Endothelial cell of umbilical vein (primary cell): ENCODE measurements around the gene PRKCB. TPM values are rescaled to one million over a fixed set of nuclear protein-coding genes. Genes with fewer than 3 reads are reported as not detected.

Experiments used
- BruUV-seq: library from RNA; stranded (reverse); fragments of 400-500 nt; replicated peaks from 2 replicates; lab custom pipeline; 2021; lab: Mats Ljungman, UMichigan
- CTCF ChIA-PET: fragments of 300-600, 350-600 bp; sonication (Branson Sonifier 250); formaldehyde crosslinking; loops from one replicate; lab custom pipeline; 2021; ENCODE audit warnings: antibody characterized with exemption, inconsistent platforms; lab: Charles Lee
- POLR2A ChIA-PET: fragments of 300-600, 350-600 bp; sonication (Branson Sonifier 250); formaldehyde crosslinking; loops from one replicate; lab custom pipeline; 2021; ENCODE audit warnings: antibody characterized with exemption, inconsistent platforms; lab: Charles Lee
- DNase-seq: peaks from one replicate; pipeline ENCODE4 v3.0.0-alpha.2; 2011; ENCODE audit warnings: low read depth, low spot score
- FAIRE-seq: peaks from 2 replicates; lab custom pipeline; 2011; peaks lifted over from hg19 to GRCh38; lab: Jason Lieb, UNC
- H2AFZ ChIP-seq: 2 replicates; pipeline ENCODE4 v1.6.0; 2012; ENCODE audit warnings: low read depth, low read length, control low read depth, inconsistent platforms
- H3K27ac ChIP-seq: 2 replicates; pipeline ENCODE4 v1.5.1; 2011; ENCODE audit warnings: low read depth, mild to moderate bottlenecking, control low read depth, low read length, moderate library complexity; ENCODE audit not compliant: insufficient read depth
- H3K27me3 ChIP-seq, 2 experiments: 2 replicates each; pipeline versions ENCODE4 v1.6.0 to v1.6.1; 2011; ENCODE audit warnings: low read length in 2 of 2, mixed read lengths in 1 of 2; ENCODE audit not compliant: control insufficient read depth in 2 of 2, insufficient read depth in 2 of 2
- H3K36me3 ChIP-seq, 2 experiments: 2 replicates in 1 of 2; 3 replicates in 1 of 2; pipeline ENCODE4 v1.5.1; 2011; ENCODE audit warnings: low read length in 2 of 2, mild to moderate bottlenecking in 1 of 2, moderate library complexity in 1 of 2; ENCODE audit not compliant: control insufficient read depth in 2 of 2, insufficient read depth in 2 of 2; ENCODE audit errors: extremely low read depth in 1 of 2
- H3K4me1 ChIP-seq: 3 replicates; pipeline ENCODE4 v1.5.1; 2011; ENCODE audit warnings: mild to moderate bottlenecking, low read length; ENCODE audit not compliant: control insufficient read depth, insufficient read depth; ENCODE audit errors: extremely low read depth
- H3K4me2 ChIP-seq: 2 replicates; pipeline ENCODE4 v1.6.1; 2011; ENCODE audit warnings: low read length, control low read depth, mixed read lengths; ENCODE audit not compliant: insufficient read depth
- H3K4me3 ChIP-seq, 3 experiments: fragments of 200-600 bp in 1 of 3; sonication (generic), shearing (Covaris generic) in 1 of 3; replicated peaks in 1 of 3; 2 replicates each; pipeline ENCODE4 v1.5.1; 2011 to 2016; ENCODE audit warnings: control low read depth in 3 of 3, low read length in 3 of 3, mild to moderate bottlenecking in 2 of 3, inconsistent platforms in 1 of 3, low read depth in 1 of 3, moderate library complexity in 1 of 3; ENCODE audit not compliant: insufficient read depth in 1 of 3
- H3K79me2 ChIP-seq: 2 replicates; pipeline ENCODE4 v1.6.0; 2012; ENCODE audit warnings: low read length, inconsistent platforms; ENCODE audit not compliant: control insufficient read depth, insufficient read depth
- H3K9ac ChIP-seq: replicated peaks from 2 replicates; pipeline ENCODE3; 2011; ENCODE audit warnings: low read length, control low read depth; ENCODE audit not compliant: insufficient read depth; ENCODE audit errors: extremely low read depth
- H3K9me1 ChIP-seq: replicated peaks from 3 replicates; pipeline ENCODE4 v1.6.0; 2011; ENCODE audit warnings: mild to moderate bottlenecking, low read length; ENCODE audit not compliant: control insufficient read depth, insufficient read depth; ENCODE audit errors: extremely low read depth
- H3K9me3 ChIP-seq: replicated peaks from 2 replicates; pipeline ENCODE4 v1.5.1; 2012; ENCODE audit warnings: low read length, inconsistent platforms; ENCODE audit not compliant: control insufficient read depth, insufficient read depth
- H4K20me1 ChIP-seq: replicated peaks from 2 replicates; pipeline ENCODE3; 2011; ENCODE audit warnings: mild to moderate bottlenecking, low read length; ENCODE audit not compliant: control insufficient read depth, insufficient read depth; ENCODE audit errors: extremely low read depth
- EZH2 ChIP-seq: IDR thresholded peaks from 2 replicates; pipeline ENCODE4 v1.6.1; 2012; ENCODE audit warnings: borderline replicate concordance, low read depth, mild to moderate bottlenecking, moderate library complexity, low read length, inconsistent platforms; ENCODE audit not compliant: severe bottlenecking
- FOS ChIP-seq: IDR thresholded peaks from 2 replicates; pipeline ENCODE4 v1.6.1; 2011; ENCODE audit warnings: mild to moderate bottlenecking, low read length, moderate library complexity, borderline replicate concordance; ENCODE audit not compliant: insufficient read depth
- GATA2 ChIP-seq: IDR thresholded peaks from 2 replicates; pipeline ENCODE4 v1.7.0; 2011; ENCODE audit warnings: low read depth, mild to moderate bottlenecking, moderate library complexity, mixed read lengths, low read length; ENCODE audit not compliant: insufficient read length, insufficient read depth
- JUN ChIP-seq: IDR thresholded peaks from 2 replicates; pipeline ENCODE4 v1.6.1; 2011; ENCODE audit warnings: borderline replicate concordance, low read depth; ENCODE audit not compliant: insufficient read length, insufficient read depth
- MYC ChIP-seq: IDR thresholded peaks from one replicate; pipeline ENCODE4 v1.6.1; 2011; ENCODE audit warnings: mild to moderate bottlenecking, low read depth, low read length
- POLR2A ChIP-seq: IDR thresholded peaks from 2 replicates; pipeline ENCODE4 v1.6.1; 2012; ENCODE audit warnings: low read depth, mild to moderate bottlenecking, control low read depth, low read length
- POLR2AphosphoS5 ChIP-seq: IDR thresholded peaks from 2 replicates; pipeline ENCODE4 v1.6.1; 2012; ENCODE audit warnings: low read depth, mild to moderate bottlenecking, control low read depth, low read length, moderate library complexity; ENCODE audit not compliant: insufficient read depth
- dilution Hi-C: fragments of 300-500 bp; cut with MboI; formaldehyde crosslinking; loops from one replicate; pipeline ENCODE4 v1.15.0; 2019; ENCODE audit warnings: low sequenced_read_pairs; ENCODE audit not compliant: extremely low pct_ligation_motif_present
- intact Hi-C: fragments of 100-400 bp; cut with micrococcal nuclease; formaldehyde crosslinking; loops from one replicate; pipeline ENCODE4 v1.10.0; 2022
- polyA plus RNA-seq, 4 experiments: library from polyadenylated mRNA; depleted of rRNA in 3 of 4; stranded (reverse) in 3 of 4; unstranded in 1 of 4; fragments of >200 nt; gene quantifications; 2 replicates each; pipeline versions ENCODE4 v1.2.1 to v1.2.3, GENCODE V29; 2011 to 2012; ENCODE audit warnings: missing spikeins in 1 of 4
- total RNA-seq: library from RNA; stranded (reverse); gene quantifications from 2 replicates; pipeline ENCODE4 v1.2.3, GENCODE V29; 2021
- TF ChIP-seq, protein P1 (sequence below), 2 donors: IDR thresholded peaks; 1 replicate in 1 of 2; 2 replicates in 1 of 2; pipeline ENCODE4 v1.5.1; 2011; ENCODE audit warnings: low read length in 2 of 2, mild to moderate bottlenecking in 2 of 2, moderate library complexity in 2 of 2, control low read depth in 1 of 2, inconsistent platforms in 1 of 2, low read depth in 1 of 2; ENCODE audit not compliant: insufficient read depth in 1 of 2; ENCODE audit errors: extremely low read depth in 1 of 2
- TF ChIP-seq, protein P2 (sequence below): IDR thresholded peaks from 2 replicates; pipeline ENCODE4 v1.6.1; 2011; ENCODE audit not compliant: insufficient read depth, insufficient read length

The PRKCB gene
- total and polyA plus RNA-seq, 2 donors (not counting 3 experiments of a cell fraction or from before 2014, with no cell fraction given), result 0.01 TPM; not detected in 1

DNA sequence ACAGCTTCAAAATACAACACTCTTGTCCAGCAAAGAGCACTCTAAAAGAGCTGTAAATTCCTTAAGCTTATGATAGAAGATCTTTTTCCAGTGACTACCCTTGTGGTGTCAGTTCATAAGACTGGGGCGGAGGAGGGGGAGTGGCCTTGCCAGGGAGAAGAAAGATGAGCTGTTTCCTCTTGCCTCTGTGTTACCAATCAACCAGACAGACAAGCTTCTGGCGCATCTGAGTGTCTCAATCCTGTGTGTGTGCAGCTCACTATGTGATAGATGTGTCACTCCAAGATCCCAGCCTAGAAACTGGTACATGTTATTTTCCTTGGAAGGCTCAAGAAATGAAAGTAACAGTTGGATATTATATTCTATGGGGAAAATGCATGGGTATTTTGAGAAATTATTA lies 253.0 kb downstream of the PRKCB start:
- ChIA-PET CTCF (interaction anchor here (0.6 to 1.6 kb wide), 3 partner anchors 10 to 164 kb away, joined by 3 to 13 read pairs (median 6); no protein-coding TSS in a partner anchor), POLR2A (no interaction called here)
- FAIRE-seq (no peak), DNase-seq (no peak)
- Histone ChIP-seq H3K27ac (no peak overlapping the region), H3K9me1 (no peaks in the 10 kb centered on the region), H3K27me3 (no peaks in the 10 kb centered on the region), H3K36me3 (no peaks in the 10 kb centered on the region), H3K9me3 (no peaks in the 10 kb centered on the region), H3K4me3 (no peak overlapping the region), H3K4me2 (no peak overlapping the region), H4K20me1 (no peaks in the 10 kb centered on the region), H3K4me1 (no peaks in the 10 kb centered on the region), H3K79me2 (no peaks in the 10 kb centered on the region), H2AFZ (no peak overlapping the region), H3K9ac (no peak overlapping the region)
- dilution Hi-C loops (loop anchor here (25.0 kb wide), 1 partner anchor 149 kb away; no protein-coding TSS in a partner anchor), intact Hi-C loops (no loop called here)
- BruUV-seq, result no TSS peak
- TF ChIP-seq GATA2 (no peak), FOS (no peak), POLR2AphosphoS5 (no peak), POLR2A (no peak), MYC (no peak)

DNA sequence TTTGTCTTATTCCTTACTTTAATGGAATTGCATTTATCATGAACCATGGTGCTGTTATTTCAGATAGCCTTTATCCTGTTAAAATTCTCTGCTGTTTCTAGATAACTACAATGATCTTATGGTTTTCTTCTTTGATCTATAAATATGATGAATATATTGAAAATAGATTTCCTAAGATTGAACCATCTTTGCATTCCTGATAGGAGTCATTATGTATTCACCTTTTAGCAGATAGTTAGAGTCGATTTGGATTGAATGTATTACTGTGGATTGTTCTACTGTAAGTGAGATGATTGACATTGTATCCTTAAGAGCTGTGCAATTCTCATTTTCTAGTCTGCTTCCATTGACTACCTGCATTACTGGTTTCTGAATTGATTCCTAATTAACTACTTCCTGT lies 255.3 kb downstream of the PRKCB start:
- Histone ChIP-seq H3K4me3 (no peak overlapping the region), H3K79me2 (no peaks in the 10 kb centered on the region), H3K9me3 (no peaks in the 10 kb centered on the region), H3K9me1 (no peaks in the 10 kb centered on the region), H3K4me2 (no peak overlapping the region), H2AFZ (no peak overlapping the region), H3K4me1 (no peaks in the 10 kb centered on the region), H4K20me1 (no peaks in the 10 kb centered on the region), H3K27ac (no peak overlapping the region), H3K36me3 (no peaks in the 10 kb centered on the region), H3K27me3 (no peaks in the 10 kb centered on the region), H3K9ac (no peak overlapping the region)
- ChIA-PET CTCF (no interaction called here), POLR2A (no interaction called here)
- no TSS peak for BruUV-seq
- no peak for DNase-seq
- intact Hi-C loops, result no loop called here
- TF ChIP-seq, protein P1, sequence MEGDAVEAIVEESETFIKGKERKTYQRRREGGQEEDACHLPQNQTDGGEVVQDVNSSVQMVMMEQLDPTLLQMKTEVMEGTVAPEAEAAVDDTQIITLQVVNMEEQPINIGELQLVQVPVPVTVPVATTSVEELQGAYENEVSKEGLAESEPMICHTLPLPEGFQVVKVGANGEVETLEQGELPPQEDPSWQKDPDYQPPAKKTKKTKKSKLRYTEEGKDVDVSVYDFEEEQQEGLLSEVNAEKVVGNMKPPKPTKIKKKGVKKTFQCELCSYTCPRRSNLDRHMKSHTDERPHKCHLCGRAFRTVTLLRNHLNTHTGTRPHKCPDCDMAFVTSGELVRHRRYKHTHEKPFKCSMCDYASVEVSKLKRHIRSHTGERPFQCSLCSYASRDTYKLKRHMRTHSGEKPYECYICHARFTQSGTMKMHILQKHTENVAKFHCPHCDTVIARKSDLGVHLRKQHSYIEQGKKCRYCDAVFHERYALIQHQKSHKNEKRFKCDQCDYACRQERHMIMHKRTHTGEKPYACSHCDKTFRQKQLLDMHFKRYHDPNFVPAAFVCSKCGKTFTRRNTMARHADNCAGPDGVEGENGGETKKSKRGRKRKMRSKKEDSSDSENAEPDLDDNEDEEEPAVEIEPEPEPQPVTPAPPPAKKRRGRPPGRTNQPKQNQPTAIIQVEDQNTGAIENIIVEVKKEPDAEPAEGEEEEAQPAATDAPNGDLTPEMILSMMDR (IDR thresholded peaks at IDR 0.05; ENCODE audit: extremely low read depth in 1 of 2, insufficient read depth in 1 of 2, low read depth in 1 of 2, low read length in 2 of 2), result no peak
- TF ChIP-seq EZH2, result no peak
- no peak for TF ChIP-seq JUN
- no peak for TF ChIP-seq POLR2A
- no peak for TF ChIP-seq GATA2
- no peak for TF ChIP-seq FOS
- TF ChIP-seq, protein P2, sequence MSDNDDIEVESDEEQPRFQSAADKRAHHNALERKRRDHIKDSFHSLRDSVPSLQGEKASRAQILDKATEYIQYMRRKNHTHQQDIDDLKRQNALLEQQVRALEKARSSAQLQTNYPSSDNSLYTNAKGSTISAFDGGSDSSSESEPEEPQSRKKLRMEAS, result no peak
- no peak for TF ChIP-seq MYC
- no peak for TF ChIP-seq POLR2AphosphoS5
- dilution Hi-C loops, result loop anchor here (25.0 kb wide), 1 partner anchor 146 kb away; no protein-coding TSS in a partner anchor
- no peak for FAIRE-seq
